HG03565 (cell line): ENCODE data around the gene PACSIN3.

ENCODE experiments used
- ATAC-seq: cut with Tn5 transposase; IDR thresholded peaks from one replicate; pipeline ENCODE4 v1.9.1; 2021; ENCODE audit warnings: mild to moderate bottlenecking, moderate library complexity; ENCODE audit not compliant: unreplicated experiment

Gene PACSIN3

DNA sequence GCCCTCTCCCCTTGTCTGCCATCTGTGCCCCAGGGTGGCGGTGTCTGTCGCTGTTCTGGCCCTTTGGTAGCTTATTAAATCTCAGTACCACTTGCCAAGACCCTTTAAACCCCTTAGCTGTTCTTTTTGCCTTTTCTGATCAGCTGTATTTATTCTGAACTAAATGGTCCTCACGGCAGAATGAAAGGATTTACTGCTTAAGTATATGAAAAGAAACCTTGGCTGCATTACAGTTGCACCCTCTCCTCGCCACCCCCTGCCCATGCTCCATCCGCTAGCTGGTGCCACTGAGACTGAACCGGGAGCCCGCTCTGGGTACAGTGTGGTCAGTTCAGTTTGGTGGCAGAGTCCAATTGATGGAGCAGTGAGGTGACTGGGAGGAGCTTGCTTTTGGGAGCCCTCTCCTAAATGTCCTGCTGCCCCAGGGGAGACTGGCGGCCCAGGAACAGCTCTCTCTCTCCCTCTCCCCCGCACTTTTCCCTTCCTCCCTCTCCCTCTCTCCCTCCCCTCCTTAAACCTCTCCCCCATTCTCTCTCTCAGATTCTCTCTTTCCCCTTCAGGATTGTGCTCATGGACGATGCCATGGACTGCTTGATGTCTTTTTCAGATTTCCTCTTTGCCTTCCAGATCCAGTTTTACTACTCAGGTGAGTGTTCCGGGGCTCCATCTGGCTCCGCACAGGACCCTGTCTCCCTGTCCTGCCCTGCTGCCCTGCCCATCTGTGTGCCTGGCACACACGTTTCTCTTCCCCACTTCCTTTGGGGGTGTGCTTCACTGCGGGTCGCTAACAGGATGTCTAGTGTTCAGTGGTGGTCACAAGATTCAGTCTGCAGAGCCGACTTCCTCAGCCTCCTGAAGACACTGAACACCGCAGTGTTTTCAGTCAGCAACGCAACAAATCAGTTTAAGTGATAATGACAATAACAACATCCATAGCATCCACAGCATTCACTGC, 31.3 kb downstream of the PACSIN3 start:
- ATAC-seq: no peak

GRCh38 chr11:47152953-47153950, 33.0 kb downstream of the PACSIN3 start:
- ATAC-seq: no peak

- ATAC-seq: no peak
These were observed 33.9 kb downstream of the PACSIN3 start for GRCh38 chr11:47152126-47152952.

DNA sequence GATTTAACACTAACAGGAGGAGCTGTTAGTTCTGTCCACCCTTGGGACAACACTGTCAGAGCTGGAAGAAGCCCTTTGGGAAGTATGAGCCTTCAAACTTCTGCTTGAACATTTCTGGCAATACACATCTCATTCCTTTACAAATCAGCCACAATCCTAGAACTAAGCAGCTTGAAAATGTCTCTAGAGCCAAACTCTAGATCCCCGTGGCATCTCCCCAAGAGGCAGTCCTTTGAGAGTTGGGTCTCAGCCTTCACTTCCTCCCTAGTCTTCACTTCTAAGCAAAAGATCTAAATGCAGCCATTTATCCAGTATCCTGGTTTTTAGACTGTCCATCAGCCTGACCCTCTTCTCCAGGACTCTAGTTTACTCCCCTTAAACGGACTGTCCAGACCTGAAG, 36.5 kb downstream of the PACSIN3 start:
- no peak for ATAC-seq

DNA sequence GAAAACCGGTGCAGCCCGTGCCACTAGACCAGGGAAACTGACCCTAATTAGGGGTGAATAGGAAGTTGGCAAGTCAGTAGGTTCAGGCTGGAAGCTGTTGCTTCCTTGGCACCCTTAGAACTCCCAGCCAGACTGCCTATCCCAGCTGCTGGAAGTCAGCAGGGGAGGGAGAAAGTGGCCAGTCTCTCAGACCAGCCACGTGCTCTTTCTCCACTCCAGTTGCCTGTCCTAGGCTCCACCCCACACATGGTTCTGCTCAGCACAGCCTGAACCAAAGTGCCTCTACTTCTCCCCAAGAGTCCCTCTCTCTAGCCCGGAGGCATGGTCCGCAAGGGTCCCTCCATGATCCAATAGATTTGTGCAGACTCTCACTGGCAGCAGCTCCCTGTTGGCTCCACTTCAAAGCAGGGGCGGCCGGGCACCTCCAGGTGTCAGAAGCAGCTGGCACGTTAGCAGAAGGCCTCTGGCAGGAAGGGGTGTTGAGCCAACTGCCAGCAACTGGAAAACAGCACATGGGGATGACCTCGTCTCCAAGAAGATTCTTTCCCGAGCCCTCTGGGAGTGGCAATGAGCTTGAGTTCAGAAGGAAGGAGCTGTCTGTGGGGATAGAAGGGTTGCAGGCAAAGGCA, 37.2 kb downstream of the PACSIN3 start:
- ATAC-seq: no peak

GRCh38 chr11:47148270-47148669, 38.0 kb downstream of the PACSIN3 start:
- no peak for ATAC-seq

- no peak for ATAC-seq
These were observed 38.6 kb downstream of the PACSIN3 start for GRCh38 chr11:47147681-47148080.

DNA sequence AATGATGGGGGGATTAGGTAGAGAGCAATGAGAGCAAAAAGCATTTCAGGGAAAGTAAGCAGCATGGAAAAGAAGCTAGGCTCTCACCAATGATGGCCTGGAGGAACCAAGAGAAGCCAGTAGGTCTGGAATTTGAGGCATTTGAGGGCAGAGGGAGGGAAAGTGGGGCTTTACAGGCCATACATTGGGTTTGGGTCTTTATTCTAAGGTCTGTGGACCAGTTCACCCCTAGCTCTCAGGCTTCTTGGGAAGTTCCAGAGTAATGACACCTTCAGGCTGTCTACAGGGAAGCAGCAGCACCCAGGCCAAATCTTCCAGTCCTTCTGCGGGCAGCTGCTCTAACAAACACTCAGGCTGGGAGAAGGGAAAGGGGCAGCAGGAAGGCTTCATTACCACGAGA, 39.0 kb downstream of the PACSIN3 start:
- ATAC-seq: no peak

- no peak for ATAC-seq
These were observed 41.7 kb downstream of the PACSIN3 start for GRCh38 chr11:47144541-47144940.

DNA sequence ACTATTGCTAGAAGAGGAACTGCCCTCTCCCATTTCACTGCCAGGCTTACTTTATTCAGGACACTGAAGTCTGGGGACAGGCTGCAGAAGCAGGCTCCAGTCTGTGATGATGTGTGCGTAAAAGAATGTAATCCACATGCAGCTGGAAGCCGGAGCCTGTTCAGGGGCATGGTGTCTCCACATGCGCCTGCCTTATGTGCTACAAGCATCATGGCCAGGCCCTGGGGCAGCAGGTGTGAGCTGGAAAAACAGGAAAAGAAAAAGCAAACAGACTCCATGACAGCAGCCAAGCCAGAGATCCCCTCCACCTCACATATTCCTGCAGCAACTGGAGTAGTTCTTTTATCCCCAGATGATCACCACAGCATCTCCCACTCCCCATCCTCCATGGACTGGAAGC, 42.9 kb downstream of the PACSIN3 start:
- ATAC-seq: no peak

- ATAC-seq: no peak
These were observed 46.4 kb downstream of the PACSIN3 start for GRCh38 chr11:47139878-47140277.

GRCh38 chr11:47137476-47137875, 48.8 kb downstream of the PACSIN3 start:
- no peak for ATAC-seq

DNA sequence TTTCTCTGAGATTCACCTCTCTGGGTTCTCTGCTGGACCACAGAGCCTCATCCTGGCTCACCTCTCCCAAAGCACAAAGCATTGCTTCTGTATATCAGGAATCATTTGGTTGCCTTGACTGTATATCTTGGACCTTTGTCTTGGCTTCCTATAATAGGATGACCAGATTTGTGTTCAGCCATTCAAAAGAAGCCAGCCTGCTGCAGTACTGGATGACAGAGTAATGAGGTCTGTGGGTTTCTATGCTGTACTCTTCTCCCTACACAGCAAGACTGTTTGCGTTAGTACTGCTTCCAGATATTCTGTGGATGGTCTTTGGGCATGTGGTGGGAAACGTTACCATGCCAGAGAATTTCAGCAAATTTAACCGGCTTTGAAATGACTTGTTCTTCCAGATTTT, 49.3 kb downstream of the PACSIN3 start:
- ATAC-seq: no peak

DNA sequence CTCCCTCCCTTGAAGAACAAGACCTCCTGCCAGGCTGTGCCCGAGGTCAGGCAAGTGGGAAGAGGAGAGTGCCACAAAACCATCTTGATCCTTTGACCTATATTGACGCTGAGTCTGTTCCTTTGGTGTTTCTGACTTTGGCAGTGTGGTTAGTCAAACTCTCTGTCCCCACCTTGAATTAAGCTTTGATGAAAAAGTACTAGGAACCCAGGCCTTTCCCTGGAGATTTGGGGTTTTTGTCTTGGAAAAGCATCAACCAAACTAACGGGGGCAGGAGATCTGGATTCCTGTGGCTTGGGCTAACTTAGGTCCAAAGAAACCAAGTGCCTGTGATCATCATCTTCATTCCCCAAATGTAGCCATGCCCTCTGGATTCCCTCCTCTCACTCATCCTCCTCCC, 49.9 kb downstream of the PACSIN3 start:
- no peak for ATAC-seq

DNA sequence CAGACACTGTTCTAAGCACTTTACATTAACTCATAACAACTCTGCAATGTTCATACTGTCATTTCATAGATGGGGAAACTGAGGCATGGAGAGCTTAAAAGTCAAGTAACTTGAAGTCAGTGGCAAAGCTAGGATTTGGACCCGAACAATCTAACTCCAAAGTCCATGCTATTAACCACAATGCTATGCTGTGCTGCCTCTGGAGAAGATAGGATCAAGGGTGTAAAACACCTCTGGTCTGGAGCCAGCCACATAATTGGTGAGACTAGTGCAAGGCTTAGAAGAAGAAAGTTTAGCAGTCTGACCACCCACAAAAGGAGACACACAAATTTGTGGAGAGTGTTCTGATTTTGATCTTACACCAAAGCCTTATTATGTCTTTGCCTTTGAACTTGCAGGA, 53.3 kb downstream of the PACSIN3 start:
- ATAC-seq: no peak

- ATAC-seq: no peak
These were observed 53.7 kb downstream of the PACSIN3 start for GRCh38 chr11:47132490-47132889.

DNA sequence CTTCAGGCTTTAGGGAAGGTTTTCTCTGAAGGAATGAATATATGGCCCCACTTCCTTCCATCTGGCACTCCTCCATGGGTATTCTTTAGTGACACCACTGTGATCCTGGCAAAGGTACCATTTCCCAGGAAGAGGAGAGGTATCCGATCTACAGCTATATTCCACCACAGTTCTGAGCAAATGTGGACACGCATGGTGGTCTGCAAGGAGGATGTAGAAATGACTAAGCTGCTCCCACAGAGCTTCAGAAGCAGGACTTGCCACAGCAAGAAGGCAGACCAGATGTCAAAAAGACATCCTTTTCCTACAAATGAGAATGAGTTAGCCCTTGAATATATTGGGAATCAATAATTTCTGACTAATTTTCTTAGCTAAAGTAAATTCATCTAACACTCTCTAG, 55.1 kb downstream of the PACSIN3 start:
- ATAC-seq: no peak

GRCh38 chr11:47130543-47130942, 55.7 kb downstream of the PACSIN3 start:
- ATAC-seq: no peak
